Neural cell (in vitro differentiated cells): ENCODE data around the gene PRDM2.

ENCODE experiments used
- CTCF ChIP-seq: fragments of 450-650 bp; IDR thresholded peaks from 2 replicates; pipeline ENCODE4 v1.5.1; 2014; ENCODE audit warnings: antibody characterized with exemption, mild to moderate bottlenecking, moderate library complexity; ENCODE audit not compliant: poor library complexity, severe bottlenecking
- EZH2 ChIP-seq: fragments of 200-600, 300-800 bp; shearing (Covaris generic), sonication (generic); IDR thresholded peaks from 2 replicates; pipeline ENCODE4 v1.6.1; 2014; ENCODE audit warnings: antibody characterized with exemption, low read length, borderline replicate concordance, mild to moderate bottlenecking; ENCODE audit not compliant: insufficient read depth, poor library complexity, severe bottlenecking
- MXI1 ChIP-seq: fragments of 450-650 bp; conservative IDR thresholded peaks from 2 replicates; pipeline ENCODE4 v1.6.1; 2014; ENCODE audit warnings: antibody characterized with exemption, mild to moderate bottlenecking; ENCODE audit not compliant: poor library complexity, severe bottlenecking
- POLR2AphosphoS5 ChIP-seq: IDR thresholded peaks from 2 replicates; pipeline ENCODE4 v1.6.1; 2012
- RAD21 ChIP-seq: fragments of 450-650 bp; conservative IDR thresholded peaks from 2 replicates; pipeline ENCODE4 v1.6.1; 2014; ENCODE audit warnings: antibody characterized with exemption, mild to moderate bottlenecking, moderate library complexity
- REST ChIP-seq: IDR thresholded peaks from 2 replicates; pipeline ENCODE4 v1.6.1; 2012; ENCODE audit warnings: borderline replicate concordance
- TAF1 ChIP-seq: IDR thresholded peaks from 2 replicates; pipeline ENCODE4 v1.6.1; 2012; ENCODE audit warnings: low read depth

- TF ChIP-seq REST, result no peak
- TF ChIP-seq MXI1, result no peak
- no peak for TF ChIP-seq CTCF
- no peak for TF ChIP-seq EZH2
- no peak for TF ChIP-seq TAF1
- TF ChIP-seq POLR2AphosphoS5, result no peak
- TF ChIP-seq RAD21, result no peak
These were observed 69.2 kb downstream of the PRDM2 start for GRCh38 chr1:13769212-13769611.
